NCI-H82 (cell line): ENCODE data around the gene ZNF117.
"Not testable (repeated sequence)": the region's sequence is repeated elsewhere in the genome, so short reads cannot be mapped to it uniquely, and the experiment has no call there.

Source experiments
- DNase-seq: peaks from one replicate; lab custom pipeline; 2025; lab: John Stamatoyannopoulos, UW

The ZNF117 gene

GRCh38 chr7:64990936-64991335 is at the start of gene ZNF117:
Gene ZNF117 (minus strand): TSS chr7:64991036.
- DNase-seq = no peak

GRCh38 chr7:65038767-65039166 is 47.9 kb upstream of the ZNF117 start:
- peak; percentile 41 for DNase-seq

GRCh38 chr7:65037740-65038688 is 47.2 kb upstream of the ZNF117 start:
- DNase-seq = peak; percentile 93

DNA sequence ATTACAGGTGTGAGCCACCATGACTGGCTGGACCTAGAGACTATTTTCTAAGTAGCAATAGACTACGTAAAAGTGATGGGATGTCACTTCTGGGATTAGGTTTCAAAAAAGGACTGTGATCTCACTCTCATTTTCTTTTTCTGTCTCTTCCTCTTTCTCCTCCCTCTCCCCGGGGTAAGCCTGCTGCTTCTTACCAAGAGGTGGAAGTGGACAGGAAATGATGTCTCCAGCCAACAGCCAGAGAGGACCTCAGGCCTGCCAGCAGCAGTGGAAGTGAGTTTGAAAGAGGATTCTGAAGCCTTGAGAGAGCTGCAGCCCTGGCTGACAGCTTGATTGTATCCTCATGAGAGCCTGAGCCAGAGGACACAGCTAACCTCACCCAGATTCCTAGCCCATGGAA is 45.7 kb upstream of the ZNF117 start:
- not testable (repeated sequence) for DNase-seq

GRCh38 chr7:65035469-65035868 is 44.6 kb upstream of the ZNF117 start:
- DNase-seq = not testable (repeated sequence)

- DNase-seq = not testable (repeated sequence)
Observed at GRCh38 chr7:65034120-65034782, 43.4 kb upstream of the ZNF117 start.

GRCh38 chr7:65033391-65033790 is 42.6 kb upstream of the ZNF117 start:
- not testable (repeated sequence) for DNase-seq

GRCh38 chr7:65025023-65025422 is 34.2 kb upstream of the ZNF117 start:
- not testable (repeated sequence) for DNase-seq

GRCh38 chr7:65020978-65021377 is 30.1 kb upstream of the ZNF117 start:
- DNase-seq = not testable (repeated sequence)

DNA sequence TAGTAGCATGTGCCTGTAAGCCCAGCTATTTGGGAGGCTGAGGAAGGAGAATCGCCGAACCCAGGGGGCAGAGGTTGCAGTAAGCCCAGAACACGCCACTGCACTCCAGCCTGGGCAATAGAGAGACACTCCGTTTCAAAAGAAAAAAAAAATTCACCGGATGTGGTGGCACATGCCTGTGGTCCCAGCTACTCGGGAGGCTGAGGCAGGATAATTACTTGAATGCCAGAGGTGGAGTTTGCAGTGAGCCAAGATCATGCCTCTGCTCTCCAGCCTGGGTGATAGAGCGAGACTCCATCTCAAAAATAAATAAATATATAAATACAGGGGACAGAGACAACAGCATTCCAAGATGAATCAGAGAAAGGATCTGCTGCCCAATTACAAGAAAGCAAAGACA is 19.0 kb upstream of the ZNF117 start:
- DNase-seq = not testable (repeated sequence)

DNA sequence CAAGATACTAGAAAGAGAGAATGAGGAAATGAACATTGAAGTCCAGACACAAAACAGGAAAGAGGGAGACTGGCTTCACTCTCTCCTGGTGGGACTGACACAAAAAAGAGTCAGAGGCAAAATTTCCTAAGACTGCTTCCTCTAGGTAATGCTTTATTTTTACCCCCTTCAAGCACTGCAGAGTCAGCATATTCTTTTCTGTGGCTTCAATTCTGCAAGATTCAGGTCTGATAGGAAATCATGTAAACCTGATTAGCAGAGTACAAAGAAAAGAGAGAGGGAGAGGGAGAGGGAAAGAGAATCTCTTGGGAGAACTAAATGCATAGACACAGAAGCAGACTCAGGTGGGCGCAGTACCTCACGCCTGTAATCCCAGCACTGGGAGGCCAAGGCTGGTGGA is 18.6 kb upstream of the ZNF117 start:
- DNase-seq = not testable (repeated sequence)

GRCh38 chr7:65007036-65007435 is 16.2 kb upstream of the ZNF117 start:
- DNase-seq = peak; percentile 15

DNA sequence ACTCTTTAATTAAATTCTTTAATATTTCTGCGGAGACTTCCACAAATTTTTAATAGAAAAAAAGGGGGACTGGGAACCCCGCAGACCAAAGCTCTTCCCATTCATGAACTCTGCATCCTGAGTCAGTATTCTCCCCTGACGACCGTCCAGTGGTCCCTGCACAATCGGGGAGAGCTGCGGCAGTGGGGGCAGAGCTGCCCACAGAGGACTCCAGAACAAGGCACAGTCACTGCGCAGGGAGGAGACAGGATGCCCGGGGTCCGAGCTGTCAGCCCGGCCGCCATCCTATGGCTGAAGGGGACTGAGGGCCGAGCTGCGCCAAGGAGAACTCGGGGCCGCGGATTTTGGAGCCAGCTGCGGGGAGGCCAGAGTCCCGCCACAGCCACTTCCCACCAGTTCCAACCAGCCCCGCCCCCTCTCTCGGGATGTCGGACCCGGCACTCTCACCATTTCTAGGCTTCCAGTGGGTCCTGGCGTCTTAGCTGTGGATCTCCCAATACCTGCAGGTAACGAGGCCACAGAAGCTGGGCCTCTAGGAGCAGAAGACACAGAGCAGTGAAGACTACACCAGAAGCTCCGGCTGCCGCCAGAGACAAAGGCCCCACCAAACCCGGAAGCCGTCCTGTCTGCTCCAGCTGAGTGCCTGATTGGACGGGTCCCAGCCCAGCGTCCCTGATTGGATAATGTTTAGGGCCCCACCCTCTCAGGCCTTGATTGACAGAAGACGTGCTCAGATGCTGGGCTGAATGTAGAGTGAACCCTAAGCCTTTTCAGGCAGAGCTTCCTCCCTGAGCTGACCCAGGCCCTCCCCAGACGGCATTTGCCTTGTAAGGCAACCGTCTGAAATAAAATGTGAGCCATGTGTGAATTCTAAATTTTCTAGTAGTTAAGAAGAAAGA is 15.5 kb upstream of the ZNF117 start, which contains the start of gene ERV3-1:
ERV3-1 (minus strand) TSS at position 594 of the 899 bp plus-strand sequence. CDS start 13,661 bp downstream, outside the sequence.
- DNase-seq = peak; percentile 99

DNA sequence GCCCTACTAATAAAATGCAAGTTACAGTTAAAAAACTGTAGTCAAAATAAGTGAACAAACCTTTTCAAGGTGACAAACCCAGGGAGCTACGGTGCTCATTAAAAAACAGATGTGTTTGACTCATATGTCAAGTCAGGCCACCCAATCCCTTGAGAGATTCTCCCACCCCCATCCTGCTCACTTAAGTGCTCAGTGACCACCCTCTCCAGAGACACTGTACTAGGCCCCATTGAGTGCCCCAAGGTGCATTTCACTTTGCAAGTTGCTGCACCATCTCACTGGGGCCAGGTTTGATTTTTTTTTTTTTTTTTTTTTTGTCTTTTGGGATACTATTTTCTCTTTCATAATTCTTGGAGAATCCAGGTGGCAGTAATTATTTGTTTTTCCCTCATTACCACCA is 13.7 kb upstream of the ZNF117 start:
- DNase-seq = peak; percentile 4

DNA sequence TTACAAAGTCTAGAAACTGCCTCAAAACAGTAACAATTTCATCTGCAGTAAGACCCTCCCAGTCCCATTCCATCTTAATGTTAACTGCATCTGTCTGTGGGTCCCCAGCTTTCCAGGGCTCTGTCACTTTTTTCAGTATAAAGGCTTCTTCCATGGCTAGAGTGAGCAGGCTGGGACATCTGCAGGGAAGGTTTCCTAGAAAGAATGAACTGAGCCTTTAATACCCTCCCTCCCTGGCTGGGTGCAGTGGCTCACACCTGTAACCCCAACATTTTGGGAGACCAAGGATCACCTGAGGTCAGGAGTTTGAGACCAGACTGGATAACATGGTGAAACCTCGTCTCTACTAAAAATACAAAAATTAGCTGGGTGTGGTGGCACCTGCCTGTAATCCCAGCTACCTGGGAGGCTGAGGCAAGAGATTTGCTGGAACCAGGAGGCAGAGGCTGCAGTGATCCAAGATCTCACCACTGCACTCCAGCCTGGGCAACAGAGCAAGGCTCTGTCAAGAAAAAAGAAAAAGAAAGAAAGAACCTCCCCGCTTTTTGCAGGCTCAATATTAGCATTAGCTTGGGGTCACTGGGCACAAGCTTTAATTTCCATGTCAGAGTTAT is 12.2 kb upstream of the ZNF117 start:
- no peak for DNase-seq

- DNase-seq = no peak
Observed at GRCh38 chr7:65001291-65001814, 10.5 kb upstream of the ZNF117 start.

DNA sequence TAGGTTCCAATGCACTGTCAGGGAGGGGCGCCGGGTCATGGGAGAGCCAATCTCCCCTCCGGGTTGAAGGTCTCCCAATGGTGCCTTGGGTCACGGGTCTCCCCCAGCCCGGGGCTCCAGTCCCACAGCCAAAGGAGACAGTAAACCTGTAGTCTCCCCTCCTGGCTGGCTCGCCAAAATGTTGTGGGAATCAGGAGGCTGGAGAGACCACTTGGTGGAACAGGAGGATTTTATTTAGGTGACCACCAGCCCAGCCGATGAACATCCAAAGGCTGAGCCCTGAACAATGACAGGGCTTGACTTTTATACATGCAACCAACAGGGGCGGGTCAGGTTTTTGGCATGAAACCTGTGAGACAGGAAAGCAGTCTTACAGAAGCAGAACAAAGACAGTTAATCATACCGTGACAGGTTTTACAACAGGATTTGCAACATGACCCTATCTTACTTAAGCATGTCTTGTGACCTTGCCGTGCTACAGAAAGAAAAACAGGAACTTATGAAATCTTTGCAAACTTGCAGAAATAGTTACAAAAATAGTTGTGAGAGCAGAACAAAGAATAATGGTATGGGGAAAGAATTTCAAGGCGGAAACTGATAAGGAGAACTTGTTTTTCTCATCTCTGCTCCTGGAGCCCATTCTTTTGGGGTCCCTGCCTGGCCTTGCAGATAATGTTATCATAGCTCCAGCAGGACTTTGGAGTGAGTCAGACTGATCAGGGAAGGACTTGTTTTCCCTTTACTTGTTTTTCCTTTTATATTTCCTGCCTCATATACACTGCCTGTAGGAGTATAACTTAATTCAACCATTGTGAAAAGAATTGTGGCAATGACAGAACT is 8.5 kb upstream of the ZNF117 start:
- DNase-seq = no peak

GRCh38 chr7:64998865-64999164 is 8.0 kb upstream of the ZNF117 start:
- DNase-seq = no peak

DNA sequence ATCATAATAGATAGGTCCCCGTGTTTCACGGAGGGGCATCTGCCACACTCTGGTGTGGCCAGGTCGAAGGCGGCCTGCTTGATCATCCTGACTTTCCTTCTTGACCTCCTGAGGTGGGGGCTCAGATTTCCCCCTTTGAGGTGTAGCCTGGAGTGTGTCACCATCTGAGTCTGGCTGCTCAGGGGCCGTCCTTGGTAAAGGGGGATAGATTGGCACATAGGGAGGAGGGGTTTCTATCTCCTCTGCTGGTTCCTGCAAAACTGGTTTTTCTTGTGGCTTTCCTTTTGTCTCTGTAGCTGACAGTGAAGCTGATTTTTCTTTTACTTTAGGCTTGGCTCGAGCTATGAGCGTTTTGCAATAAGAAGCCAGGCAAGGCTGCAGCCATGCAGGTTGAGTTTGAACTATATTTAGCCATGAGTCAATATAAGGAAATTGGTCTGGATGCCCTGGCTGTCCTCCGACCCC is 7.1 kb upstream of the ZNF117 start:
- no peak for DNase-seq

- no peak for DNase-seq
Observed at GRCh38 chr7:64997164-64997908, 6.5 kb upstream of the ZNF117 start.
